ENCODE measurements around the gene DIS3L2. TPM values are rescaled to one million over a fixed set of nuclear protein-coding genes. Genes with fewer than 3 reads are reported as not detected.

Gene DIS3L2
- total RNA-seq, 3 donors from 2014 or later, result 28.5 to 43.0 (median 42.5) TPM

DNA sequence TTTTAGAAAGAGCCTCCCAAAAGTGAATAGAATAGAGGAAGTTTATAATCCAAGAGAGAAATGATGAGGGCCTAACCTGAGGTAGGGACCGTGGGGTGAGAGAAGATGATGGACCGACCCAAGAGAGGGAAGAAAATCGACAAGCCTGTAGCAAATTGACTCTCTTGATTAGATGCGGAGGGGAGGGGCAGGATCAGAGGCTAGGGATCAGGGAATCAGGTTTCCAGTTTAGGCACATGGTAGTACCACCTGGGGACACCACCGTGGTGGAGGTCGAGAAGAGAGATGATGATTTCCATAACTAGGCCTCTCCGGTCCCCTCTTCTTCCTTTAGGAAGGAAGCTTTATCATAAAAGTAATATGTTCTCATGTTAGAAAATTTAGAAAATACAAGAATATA lies 308.4 kb downstream of the DIS3L2 start:
- no peak for DNase-seq
- intact Hi-C loops (cut with DNase I, micrococcal nuclease), result no loop called here
- Histone ChIP-seq H3K4me1 (ENCODE audit: low read depth) (no peaks in the 10 kb centered on the region), H3K9me3 (no peaks in the 10 kb centered on the region), H3K36me3 (ENCODE audit: low read depth) (no peaks in the 10 kb centered on the region), H3K4me3 (no peak overlapping the region)
- TF ChIP-seq, protein P1, sequence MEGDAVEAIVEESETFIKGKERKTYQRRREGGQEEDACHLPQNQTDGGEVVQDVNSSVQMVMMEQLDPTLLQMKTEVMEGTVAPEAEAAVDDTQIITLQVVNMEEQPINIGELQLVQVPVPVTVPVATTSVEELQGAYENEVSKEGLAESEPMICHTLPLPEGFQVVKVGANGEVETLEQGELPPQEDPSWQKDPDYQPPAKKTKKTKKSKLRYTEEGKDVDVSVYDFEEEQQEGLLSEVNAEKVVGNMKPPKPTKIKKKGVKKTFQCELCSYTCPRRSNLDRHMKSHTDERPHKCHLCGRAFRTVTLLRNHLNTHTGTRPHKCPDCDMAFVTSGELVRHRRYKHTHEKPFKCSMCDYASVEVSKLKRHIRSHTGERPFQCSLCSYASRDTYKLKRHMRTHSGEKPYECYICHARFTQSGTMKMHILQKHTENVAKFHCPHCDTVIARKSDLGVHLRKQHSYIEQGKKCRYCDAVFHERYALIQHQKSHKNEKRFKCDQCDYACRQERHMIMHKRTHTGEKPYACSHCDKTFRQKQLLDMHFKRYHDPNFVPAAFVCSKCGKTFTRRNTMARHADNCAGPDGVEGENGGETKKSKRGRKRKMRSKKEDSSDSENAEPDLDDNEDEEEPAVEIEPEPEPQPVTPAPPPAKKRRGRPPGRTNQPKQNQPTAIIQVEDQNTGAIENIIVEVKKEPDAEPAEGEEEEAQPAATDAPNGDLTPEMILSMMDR (IDR thresholded peaks at IDR 0.05), result no peak
- ATAC-seq, result no peak

DNA sequence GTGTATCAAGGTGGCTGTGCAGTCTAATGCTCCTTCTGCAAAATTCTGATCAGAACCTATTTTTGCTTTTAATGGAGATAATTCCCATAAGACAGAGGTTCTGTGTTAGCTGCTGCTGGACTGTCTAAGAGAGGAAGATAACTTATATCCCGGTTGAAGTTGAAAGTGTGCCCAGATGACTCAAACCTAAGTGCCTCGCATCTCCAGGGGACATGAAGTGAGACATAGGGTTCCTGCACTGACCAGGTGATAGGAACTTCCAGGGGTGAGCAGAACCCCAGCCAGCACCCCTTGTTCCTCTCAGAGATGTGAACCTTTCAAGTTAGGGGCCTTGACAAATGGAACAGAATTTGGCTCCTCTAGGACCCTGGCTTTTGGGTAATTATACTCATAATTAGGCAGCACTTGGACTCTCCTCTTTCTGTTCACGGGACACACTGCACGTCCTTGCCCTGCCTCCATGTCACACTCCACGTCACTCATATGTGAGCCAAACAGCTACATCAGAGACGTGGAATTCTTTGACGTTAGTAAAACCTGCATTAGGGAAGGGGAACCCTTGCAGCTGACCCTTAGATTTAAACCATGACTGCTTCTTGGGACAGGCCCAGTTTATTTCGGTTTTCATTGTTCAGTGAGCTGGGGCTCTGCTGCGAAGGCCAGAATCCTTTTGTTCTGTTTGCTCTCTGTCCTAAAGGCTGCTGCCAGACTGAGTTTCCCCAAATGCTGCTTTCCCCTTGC lies 312.6 kb downstream of the DIS3L2 start:
- DNase-seq (no peak), ATAC-seq (no peak)
- Histone ChIP-seq H3K9me3 (peaks cover 1% of the 10 kb centered on the region), H3K4me3 (no peak overlapping the region), H3K4me1 (ENCODE audit: low read depth) (no peaks in the 10 kb centered on the region), H3K36me3 (ENCODE audit: low read depth) (no peaks in the 10 kb centered on the region)
- intact Hi-C loops (cut with DNase I, micrococcal nuclease), result no loop called here
- TF ChIP-seq, protein P1 (IDR thresholded peaks at IDR 0.05), result no peak

DNA sequence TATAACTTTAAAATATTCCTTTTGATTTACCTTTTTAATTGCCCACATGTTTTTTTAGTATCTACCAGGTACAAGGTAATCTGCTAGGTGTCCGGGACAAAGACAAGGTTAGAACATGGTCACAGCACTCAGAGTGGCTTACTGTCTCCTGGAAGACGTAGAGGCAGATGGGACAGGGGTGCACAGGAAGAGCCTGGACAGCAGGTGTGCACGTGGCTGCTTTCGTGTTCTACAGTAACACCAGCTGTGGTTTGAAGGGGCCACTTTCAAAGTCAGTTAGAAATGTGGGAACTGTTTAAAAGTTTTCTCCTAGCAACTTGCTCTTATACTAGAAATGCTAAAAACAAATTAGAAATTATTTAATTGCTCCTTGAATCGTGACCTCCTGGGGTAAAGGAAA lies 314.2 kb downstream of the DIS3L2 start:
- intact Hi-C loops (cut with DNase I, micrococcal nuclease), result no loop called here
- ATAC-seq, result peak; percentile 32
- TF ChIP-seq, protein P1 (IDR thresholded peaks at IDR 0.05), result no peak
- no peaks in the 10 kb centered on the region for H3K36me3 ChIP-seq (ENCODE audit: low read depth)
- H3K9me3 ChIP-seq, result peaks cover 3% of the 10 kb centered on the region
- H3K4me3 ChIP-seq, result no peak overlapping the region
- no peak for DNase-seq
- H3K4me1 ChIP-seq (ENCODE audit: low read depth), result no peaks in the 10 kb centered on the region

DNA sequence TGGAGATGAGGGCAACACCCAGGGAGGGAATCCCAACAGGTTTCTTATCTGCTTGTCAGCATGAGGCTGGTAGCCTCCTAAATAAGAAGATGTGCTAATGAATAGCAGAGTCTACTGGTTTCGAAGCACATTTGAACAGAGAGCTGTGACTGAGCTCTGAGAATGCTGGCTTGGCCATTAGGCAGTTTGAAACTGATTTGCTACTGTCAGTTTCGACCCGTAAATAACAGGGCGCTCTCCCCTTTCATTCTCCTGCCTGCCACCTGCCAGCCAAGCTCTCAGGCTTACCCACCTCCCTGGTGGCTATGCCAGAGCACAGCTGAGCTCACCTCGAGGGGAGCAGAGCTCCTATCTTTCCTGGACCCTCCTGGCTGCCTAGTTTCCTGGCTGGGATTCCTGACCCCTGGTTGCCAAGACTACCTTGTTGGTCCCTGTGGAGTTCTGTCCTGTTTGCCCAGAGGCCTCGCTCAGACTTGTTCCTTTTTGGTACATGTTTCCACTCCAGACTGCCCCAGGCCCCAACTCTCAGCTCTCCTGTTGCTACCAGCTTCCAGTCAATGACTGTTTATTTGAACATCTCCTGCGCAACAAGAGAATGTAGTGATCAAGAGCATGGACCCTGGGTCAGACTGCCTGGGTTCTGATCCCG lies 314.7 kb downstream of the DIS3L2 start:
- TF ChIP-seq, protein P1 (IDR thresholded peaks at IDR 0.05), result no peak
- intact Hi-C loops (cut with DNase I, micrococcal nuclease), result no loop called here
- Histone ChIP-seq H3K4me3 (no peak overlapping the region), H3K36me3 (ENCODE audit: low read depth) (no peaks in the 10 kb centered on the region), H3K9me3 (peaks cover 3% of the 10 kb centered on the region), H3K4me1 (ENCODE audit: low read depth) (no peaks in the 10 kb centered on the region)
- DNase-seq (no peak), ATAC-seq (peak; percentile 24)

DNA sequence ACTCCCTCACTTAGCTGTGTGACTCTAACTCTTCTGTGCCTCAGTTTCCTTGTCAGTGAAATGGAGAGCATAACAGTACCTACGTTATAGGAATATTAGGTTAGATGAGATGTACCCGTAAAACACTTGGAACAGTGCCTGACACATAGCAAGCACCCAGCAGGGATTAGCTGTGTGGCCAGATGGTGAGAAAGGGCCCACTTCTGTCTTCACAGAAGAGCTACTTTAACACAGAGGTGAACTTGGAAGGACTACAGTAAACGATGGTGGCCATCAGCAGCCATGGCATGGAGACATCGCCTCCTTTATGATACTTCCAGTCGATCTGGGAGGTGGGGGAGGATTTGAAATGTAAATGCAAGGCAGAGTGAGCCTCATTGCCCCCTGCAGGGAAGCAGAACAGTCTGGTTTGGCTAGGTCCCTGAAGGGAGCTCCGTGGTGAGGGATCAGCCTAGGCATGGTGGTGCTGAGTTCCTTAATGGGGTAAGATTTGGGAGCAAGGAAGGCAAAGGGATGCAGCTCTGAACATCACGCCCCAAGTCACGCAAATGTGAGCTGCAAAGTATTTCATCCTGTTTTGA lies 315.3 kb downstream of the DIS3L2 start:
- intact Hi-C loops (cut with DNase I, micrococcal nuclease), result no loop called here
- H3K4me3 ChIP-seq, result no peak overlapping the region
- H3K36me3 ChIP-seq (ENCODE audit: low read depth), result no peaks in the 10 kb centered on the region
- peaks cover 3% of the 10 kb centered on the region for H3K9me3 ChIP-seq
- ATAC-seq (no peak), DNase-seq (no peak)
- no peaks in the 10 kb centered on the region for H3K4me1 ChIP-seq (ENCODE audit: low read depth)
- TF ChIP-seq, protein P1 (IDR thresholded peaks at IDR 0.05), result no peak

Data from mucosa of descending colon (tissue), 3 donors.